ENCODE data around the gene PREPL. TPM values are rescaled to one million over a fixed set of nuclear protein-coding genes. Genes with fewer than 3 reads are reported as not detected.

The PREPL gene
- total and polyA plus RNA-seq, 9 of the 15 experiments (the other 6 are each of a cell fraction or from before 2014, with no cell fraction given): 11.6 to 58.9 (median 27.2) TPM

- ATAC-seq: no peak
- intact Hi-C loops (cut with micrococcal nuclease) (no loop called here), in situ Hi-C loops (cut with MboI) (no loop called here)
- H3K4me3 ChIP-seq: no peak overlapping the region
- no peak for FAIRE-seq
- ChIA-PET POLR2A (interaction anchor here (0.7 to 1.2 kb wide), 2 partner anchors 12 to 220 kb away, joined by 3 to 4 read pairs; no protein-coding TSS in a partner anchor), CTCF (ENCODE audit: low intra/inter-chr PET ratio) (no interaction called here)
- H2AFZ ChIP-seq (ENCODE audit: low read depth, low read length): no peak overlapping the region
- no peaks in the 10 kb centered on the region for H3K9me3 ChIP-seq (replicated peaks; ENCODE audit: control insufficient read depth, insufficient read depth, low read depth, low read length)
- H3K36me3 ChIP-seq (ENCODE audit: control insufficient read depth, insufficient read depth, low read length): peaks cover 57% of the 10 kb centered on the region
- no peaks in the 10 kb centered on the region for H3K79me2 ChIP-seq (ENCODE audit: control insufficient read depth, insufficient read depth, low read length)
- no peak overlapping the region for H3K4me2 ChIP-seq (ENCODE audit: insufficient read depth, low read length)
- no peak overlapping the region for H3K27ac ChIP-seq (ENCODE audit: extremely low read depth, low read depth, low read length)
- BruUV-seq (replicated peaks): no TSS peak
- no peak overlapping the region for H3K9ac ChIP-seq (ENCODE audit: insufficient read depth in 1 of 2, low read depth in 2 of 2, low read length in 2 of 2)
- no peaks in the 10 kb centered on the region for H4K20me1 ChIP-seq (replicated peaks; ENCODE audit: control insufficient read depth, insufficient read depth, low read length)
- H3K27me3 ChIP-seq (ENCODE audit: control insufficient read depth in 2 of 2, insufficient read depth in 2 of 2, low read length in 2 of 2): no peaks in the 10 kb centered on the region
- peaks cover 4 to 7% of the 10 kb centered on the region in 2 experiments; a peak in 3 of 5 replicates for H3K4me1 ChIP-seq (replicated peaks in 1 of 2; ENCODE audit: control insufficient read depth in 2 of 2, insufficient read depth in 2 of 2, low read length in 2 of 2)
- no peak for DNase-seq (ENCODE audit: extremely low read depth in 1 of 4, low spot score in 3 of 4)
- WGBS (ENCODE audit: insufficient coverage, low coverage, missing lambda C conversion rate): 83% methylated on average over 13 of the region's 13 CpGs
- H3K9me1 ChIP-seq (ENCODE audit: control insufficient read depth, insufficient read depth, low read length): no peaks in the 10 kb centered on the region
- TF ChIP-seq MITF (IDR thresholded peaks at IDR 0.05): no peak
- TF ChIP-seq ZFX (CRISPR knock-in tag; IDR thresholded peaks at IDR 0.05): no peak
- no peak for TF ChIP-seq HNRNPK (IDR thresholded peaks at IDR 0.05; ENCODE audit: low read depth, low read length, poor library complexity, severe bottlenecking)
- TF ChIP-seq NKRF (IDR thresholded peaks at IDR 0.05; ENCODE audit: borderline replicate concordance): no peak
- TF ChIP-seq ARID4B (CRISPR knock-in tag; IDR thresholded peaks at IDR 0.05): no peak
- TF ChIP-seq FOXM1 (IDR thresholded peaks at IDR 0.05; ENCODE audit: low read depth): no peak
- TF ChIP-seq FOXM1 (CRISPR knock-in tag; IDR thresholded peaks at IDR 0.05; ENCODE audit: low read depth): no peak
- TF ChIP-seq ZNF583 (CRISPR knock-in tag; IDR thresholded peaks at IDR 0.05): no peak
- no peak for TF ChIP-seq RAD21 (CRISPR knock-in tag; conservative IDR thresholded peaks at IDR 0.05 in 1 of 2, IDR thresholded peaks at IDR 0.05 in 1 of 2)
- no peak for TF ChIP-seq MEIS2 (IDR thresholded peaks at IDR 0.05; ENCODE audit: partially characterized antibody)
- TF ChIP-seq ZNF830 (CRISPR knock-in tag; IDR thresholded peaks at IDR 0.05): no peak
- TF ChIP-seq HEY1 (CRISPR knock-in tag; IDR thresholded peaks at IDR 0.05; ENCODE audit: borderline replicate concordance): no peak
- no peak for TF ChIP-seq PURB (CRISPR knock-in tag; IDR thresholded peaks at IDR 0.05; ENCODE audit: low read depth)
Observed at GRCh38 chr2:44326548-44327264, 34.6 kb downstream of the PREPL start.

Data from K562 (cell line).